HEK293 (cell line): ENCODE results near the gene YJU2.
A peak's percentile ranks its signal among the peaks of the same experiment; 100 is the strongest.

Experiments used
- HOXD13 ChIP-seq: sonication (generic); formaldehyde crosslinking; IDR thresholded peaks from 2 replicates; pipeline ENCODE4 v1.8.0; 2022; ENCODE audit warnings: missing genetic modification reagents, borderline replicate concordance
- KLF1 ChIP-seq: fragments of 450-650 bp; formaldehyde crosslinking; IDR thresholded peaks from 2 replicates; pipeline ENCODE4 v1.5.1; 2016; ENCODE audit warnings: missing biosample characterization, missing genetic modification characterization
- KLF16 ChIP-seq: fragments of 450-650 bp; formaldehyde crosslinking; IDR thresholded peaks from 2 replicates; pipeline ENCODE4 v1.5.1; 2017; ENCODE audit warnings: missing biosample characterization, missing genetic modification characterization
- KLF7 ChIP-seq: fragments of 450-650 bp; formaldehyde crosslinking; IDR thresholded peaks from 2 replicates; pipeline ENCODE4 v1.5.1; 2016; ENCODE audit warnings: missing biosample characterization, missing genetic modification characterization, borderline replicate concordance
- KLF9 ChIP-seq: fragments of 450-650 bp; formaldehyde crosslinking; IDR thresholded peaks from 2 replicates; pipeline ENCODE4 v1.5.1; 2016; ENCODE audit warnings: missing biosample characterization, missing genetic modification characterization, low read depth
- MZF1 ChIP-seq: fragments of 450-650 bp; formaldehyde crosslinking; IDR thresholded peaks from 2 replicates; pipeline ENCODE4 v1.5.1; 2017; ENCODE audit warnings: missing biosample characterization, missing genetic modification characterization, borderline replicate concordance
- OSR2 ChIP-seq: fragments of 450-650 bp; formaldehyde crosslinking; IDR thresholded peaks from 2 replicates; pipeline ENCODE4 v1.5.1; 2016; ENCODE audit warnings: missing biosample characterization, missing genetic modification characterization
- PRDM10 ChIP-seq: fragments of 450-650 bp; formaldehyde crosslinking; IDR thresholded peaks from 2 replicates; pipeline ENCODE4 v1.5.1; 2016; ENCODE audit warnings: missing biosample characterization, missing genetic modification characterization
- SALL2 ChIP-seq: fragments of 450-650 bp; formaldehyde crosslinking; IDR thresholded peaks from 2 replicates; pipeline ENCODE4 v1.5.0; 2017; ENCODE audit warnings: missing biosample characterization, mild to moderate bottlenecking, missing genetic modification characterization, borderline replicate concordance
- TRIM28 ChIP-seq: IDR thresholded peaks from 2 replicates; pipeline ENCODE4 v1.6.1; 2011; ENCODE audit warnings: low read length, control low read depth, borderline replicate concordance
- ZBTB10 ChIP-seq: fragments of 450-650 bp; formaldehyde crosslinking; IDR thresholded peaks from 2 replicates; pipeline ENCODE4 v1.5.1; 2016; ENCODE audit warnings: missing biosample characterization, missing genetic modification characterization
- ZBTB7A ChIP-seq: fragments of 450-650 bp; formaldehyde crosslinking; IDR thresholded peaks from 2 replicates; pipeline ENCODE4 v1.5.1; 2016; ENCODE audit warnings: low read depth, missing biosample characterization, missing genetic modification characterization
- ZFP3 ChIP-seq: fragments of 450-650 bp; formaldehyde crosslinking; IDR thresholded peaks from 2 replicates; pipeline ENCODE4 v1.5.1; 2016; ENCODE audit warnings: low read depth, missing biosample characterization, missing genetic modification characterization
- ZFP41 ChIP-seq: fragments of 450-650 bp; formaldehyde crosslinking; IDR thresholded peaks from 2 replicates; pipeline ENCODE4 v1.5.1; 2016; ENCODE audit warnings: missing biosample characterization, missing genetic modification characterization, borderline replicate concordance
- ZFP69B ChIP-seq: fragments of 450-650 bp; formaldehyde crosslinking; IDR thresholded peaks from 2 replicates; pipeline ENCODE4 v1.5.1; 2016; ENCODE audit warnings: missing biosample characterization, missing genetic modification characterization
- ZIC2 ChIP-seq: fragments of 450-650 bp; formaldehyde crosslinking; IDR thresholded peaks from 2 replicates; pipeline ENCODE4 v1.5.1; 2016; ENCODE audit warnings: missing biosample characterization, missing genetic modification characterization
- ZNF112 ChIP-seq: fragments of 450-650 bp; formaldehyde crosslinking; IDR thresholded peaks from 2 replicates; pipeline ENCODE4 v1.5.0; 2017; ENCODE audit warnings: missing biosample characterization, missing genetic modification characterization
- ZNF132 ChIP-seq: fragments of 450-650 bp; formaldehyde crosslinking; IDR thresholded peaks from 2 replicates; pipeline ENCODE4 v1.5.1; 2017; ENCODE audit warnings: missing biosample characterization, missing genetic modification characterization, borderline replicate concordance
- ZNF214 ChIP-seq: fragments of 450-650 bp; formaldehyde crosslinking; IDR thresholded peaks from 2 replicates; pipeline ENCODE4 v1.5.1; 2017; ENCODE audit warnings: missing biosample characterization, mild to moderate bottlenecking, missing genetic modification characterization, borderline replicate concordance
- ZNF26 ChIP-seq: fragments of 450-650 bp; formaldehyde crosslinking; IDR thresholded peaks from 2 replicates; pipeline ENCODE4 v1.5.1; 2016; ENCODE audit warnings: missing biosample characterization, missing genetic modification characterization
- ZNF398 ChIP-seq: fragments of 450-650 bp; formaldehyde crosslinking; IDR thresholded peaks from 2 replicates; pipeline ENCODE4 v1.5.1; 2017; ENCODE audit warnings: missing biosample characterization, missing genetic modification characterization
- ZNF416 ChIP-seq: fragments of 450-650 bp; formaldehyde crosslinking; IDR thresholded peaks from 2 replicates; pipeline ENCODE4 v1.5.1; 2016; ENCODE audit warnings: missing biosample characterization, missing genetic modification characterization
- ZNF426 ChIP-seq: fragments of 450-650 bp; formaldehyde crosslinking; IDR thresholded peaks from 2 replicates; pipeline ENCODE4 v1.5.1; 2017; ENCODE audit warnings: missing biosample characterization, missing genetic modification characterization, mild to moderate bottlenecking, inconsistent platforms, moderate library complexity
- ZNF48 ChIP-seq: fragments of 450-650 bp; formaldehyde crosslinking; IDR thresholded peaks from 2 replicates; pipeline ENCODE4 v1.5.1; 2016; ENCODE audit warnings: missing biosample characterization, missing genetic modification characterization
- ZNF510 ChIP-seq: fragments of 450-650 bp; formaldehyde crosslinking; IDR thresholded peaks from 2 replicates; pipeline ENCODE4 v1.5.1; 2018; ENCODE audit warnings: mild to moderate bottlenecking, missing genetic modification characterization, missing biosample characterization; ENCODE audit not compliant: insufficient replicate concordance
- ZNF664 ChIP-seq: fragments of 450-650 bp; formaldehyde crosslinking; IDR thresholded peaks from 2 replicates; pipeline ENCODE4 v1.5.1; 2016; ENCODE audit warnings: missing biosample characterization, missing genetic modification characterization
- ZNF776 ChIP-seq: fragments of 450-650 bp; formaldehyde crosslinking; IDR thresholded peaks from 2 replicates; pipeline ENCODE4 v1.5.0; 2017; ENCODE audit warnings: missing biosample characterization, missing genetic modification characterization, borderline replicate concordance
- ZNF785 ChIP-seq: fragments of 450-650 bp; formaldehyde crosslinking; IDR thresholded peaks from 2 replicates; pipeline ENCODE4 v1.5.1; 2016; ENCODE audit warnings: missing biosample characterization, missing genetic modification characterization
- ZNF837 ChIP-seq: fragments of 450-650 bp; formaldehyde crosslinking; IDR thresholded peaks from 2 replicates; pipeline ENCODE4 v1.5.1; 2016; ENCODE audit warnings: missing biosample characterization, missing genetic modification characterization
- ZSCAN23 ChIP-seq: fragments of 450-650 bp; formaldehyde crosslinking; IDR thresholded peaks from 2 replicates; pipeline ENCODE4 v1.5.1; 2016; ENCODE audit warnings: missing biosample characterization, missing genetic modification characterization
- ZSCAN30 ChIP-seq: fragments of 450-650 bp; IDR thresholded peaks from 2 replicates; pipeline ENCODE4 v1.5.1; 2018; ENCODE audit warnings: missing biosample characterization, mild to moderate bottlenecking, missing genetic modification characterization, moderate library complexity

The YJU2 gene

GRCh38 chr19:4246767-4247593, at the start of gene YJU2 (continued):
- TF ChIP-seq ZNF426 (tag by site-specific recombination) (no peak), ZNF132 (tag by site-specific recombination) (no peak), ZFP3 (no peak), ZNF26 (tag by site-specific recombination) (no peak), ZBTB7A (tag by site-specific recombination) (no peak), ZNF214 (tag by site-specific recombination) (no peak), ZNF776 (tag by site-specific recombination) (no peak), ZIC2 (tag by site-specific recombination) (no peak), ZBTB10 (tag by site-specific recombination) (no peak), ZNF416 (tag by site-specific recombination) (no peak), ZFP69B (tag by site-specific recombination) (peak; percentile 84), ZNF510 (no peak), ZNF837 (tag by site-specific recombination) (no peak), ZSCAN30 (tag by site-specific recombination) (peak; percentile 58), PRDM10 (tag by site-specific recombination) (peak; percentile 97), HOXD13 (CRISPR knock-in tag) (no peak), ZNF398 (0 out of 2 replicates have a peak, but pooled peaks have one; percentile 4), KLF7 (tag by site-specific recombination) (peak; percentile 99), KLF16 (tag by site-specific recombination) (peak; percentile 96), ZSCAN23 (tag by site-specific recombination) (0 out of 2 replicates have a peak, but pooled peaks have one; percentile 44), ZNF785 (tag by site-specific recombination) (no peak), KLF9 (tag by site-specific recombination) (peak; percentile 64; the same call in 1 of the 2 replicates), ZNF664 (tag by site-specific recombination) (peak; percentile 69), OSR2 (tag by site-specific recombination) (peak; percentile 96), KLF1 (peak; percentile 95), MZF1 (no peak; the same call in 1 of the 2 replicates), SALL2 (tag by site-specific recombination) (no peak), ZFP41 (tag by site-specific recombination) (no peak), ZNF112 (tag by site-specific recombination) (no peak), TRIM28 (peak; percentile 75; the same call in 1 of the 2 replicates), ZNF48 (tag by site-specific recombination) (no peak)
